Measurements from ENCODE around the gene CLEC20A. TPM values are rescaled to one million over a fixed set of nuclear protein-coding genes. Genes with fewer than 3 reads are reported as not detected.

The CLEC20A gene
- total and polyA plus RNA-seq, 9 of the 15 experiments (the other 6 are each of a cell fraction or from before 2014, with no cell fraction given), result not detected

- TF ChIP-seq NFATC3 (IDR thresholded peaks at IDR 0.05) (no peak), FOXK2 (conservative IDR thresholded peaks at IDR 0.05 in 1 of 2, IDR thresholded peaks at IDR 0.05 in 1 of 2; ENCODE audit: low read depth in 2 of 2) (no peak), ZC3H4 (CRISPR knock-in tag; IDR thresholded peaks at IDR 0.05; ENCODE audit: borderline replicate concordance) (no peak), ERF (CRISPR knock-in tag; IDR thresholded peaks at IDR 0.05) (no peak), GABPB2 (CRISPR knock-in tag; conservative IDR thresholded peaks at IDR 0.05) (no peak), IRF2 (CRISPR knock-in tag; IDR thresholded peaks at IDR 0.05) (no peak), ZNF668 (CRISPR knock-in tag; IDR thresholded peaks at IDR 0.05) (no peak), ATF1 (CRISPR knock-in tag; IDR thresholded peaks at IDR 0.05) (no peak), ATF1 (tag; IDR thresholded peaks at IDR 0.05) (peak; percentile 68), GTF3C2 (IDR thresholded peaks at IDR 0.05; ENCODE audit: borderline replicate concordance, extremely low read depth, insufficient read length) (no peak), RAD21 (CRISPR knock-in tag; conservative IDR thresholded peaks at IDR 0.05 in 1 of 2, IDR thresholded peaks at IDR 0.05 in 1 of 2) (peak; percentile 83 to 86), PATZ1 (CRISPR knock-in tag; IDR thresholded peaks at IDR 0.05; ENCODE audit: borderline replicate concordance) (no peak), ARID2 (IDR thresholded peaks at IDR 0.05) (0 out of 2 replicates have a peak, but pooled peaks have one; percentile 18), ZNF609 (CRISPR knock-in tag; IDR thresholded peaks at IDR 0.05; ENCODE audit: borderline replicate concordance) (no peak), SMARCA5 (IDR thresholded peaks at IDR 0.05) (no peak), JUND (IDR thresholded peaks at IDR 0.05; ENCODE audit: borderline replicate concordance, low read depth, low read length) (peak; percentile 39; the same call in 1 of the 2 replicates), JUND (tag; IDR thresholded peaks at IDR 0.05; ENCODE audit: borderline replicate concordance, low read depth, low read length) (no peak; the same call in 2 of the 3 replicates), MAZ (CRISPR knock-in tag; conservative IDR thresholded peaks at IDR 0.05 in 1 of 2, IDR thresholded peaks at IDR 0.05 in 1 of 2) (peak; percentile 50 to 61)
Observed at GRCh38 chr1:178542554-178543289, 46.0 kb upstream of the CLEC20A start (continued).

Measured in K562 (cell line).